ELR (cell line): ENCODE measurements around the gene NRGN.
A peak's percentile ranks its signal among the peaks of the same experiment; 100 is the strongest.

Source experiments
- DNase-seq: peaks from one replicate; pipeline ENCODE4 v3.0.0-alpha.2; 2015; ENCODE audit warnings: low read depth

NRGN gene

GRCh38 chr11:124788521-124788920 is 48.8 kb downstream of the NRGN start:
- peak; percentile 46 for DNase-seq

GRCh38 chr11:124791626-124792341 is 52.0 kb downstream of the NRGN start:
- DNase-seq = peak; percentile 19

- DNase-seq = peak; percentile 75
Observed at GRCh38 chr11:124793466-124794278, 53.9 kb downstream of the NRGN start.

GRCh38 chr11:124796312-124796711 is 56.6 kb downstream of the NRGN start:
- no peak for DNase-seq
